ENCODE data around the gene CYSTM1.

CYSTM1 gene

GRCh38 chr5:140205216-140205615, 30.2 kb downstream of the CYSTM1 start:
- no peak for DNase-seq (ENCODE audit: low read depth in 3 of 3, low spot score in 1 of 3)

- DNase-seq (ENCODE audit: low read depth in 3 of 3, low spot score in 1 of 3) = no peak
Observed at GRCh38 chr5:140205952-140206351, 31.0 kb downstream of the CYSTM1 start.

DNA sequence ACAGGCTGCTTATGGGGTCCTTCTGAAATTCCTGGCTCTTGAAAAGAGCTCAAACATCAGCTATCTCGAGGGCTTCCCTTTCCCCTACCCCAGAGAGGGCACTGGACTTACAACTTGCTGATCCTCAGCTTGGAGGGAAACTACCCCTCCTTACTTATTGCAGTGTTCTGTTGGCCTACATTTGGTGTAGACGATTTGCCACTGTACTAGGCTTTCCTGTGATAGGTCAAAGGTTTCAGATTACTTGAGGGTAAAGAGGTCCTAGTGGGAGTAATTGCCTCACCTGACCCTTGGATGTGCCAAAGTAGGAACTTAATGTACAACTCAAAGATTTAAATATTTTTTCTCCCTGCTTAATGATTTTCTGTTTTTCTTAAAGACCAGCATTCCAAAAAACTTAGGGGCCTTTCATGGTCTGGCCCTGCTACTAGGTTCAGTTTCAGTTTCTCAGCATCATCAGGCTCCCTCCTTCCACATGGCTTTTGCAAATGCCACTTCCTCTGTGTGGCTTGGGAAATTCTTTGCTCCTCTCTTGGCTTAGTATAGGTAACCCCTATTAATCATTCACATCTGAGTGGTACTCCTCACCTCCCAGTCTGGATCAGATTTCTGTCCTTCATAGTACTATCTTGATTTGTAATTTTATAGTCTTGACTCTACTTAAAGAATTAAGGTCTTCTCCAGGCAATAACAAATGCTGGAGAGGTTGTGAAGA, 32.4 kb downstream of the CYSTM1 start:
- DNase-seq (ENCODE audit: low read depth in 3 of 3, low spot score in 1 of 3) = no peak

DNA sequence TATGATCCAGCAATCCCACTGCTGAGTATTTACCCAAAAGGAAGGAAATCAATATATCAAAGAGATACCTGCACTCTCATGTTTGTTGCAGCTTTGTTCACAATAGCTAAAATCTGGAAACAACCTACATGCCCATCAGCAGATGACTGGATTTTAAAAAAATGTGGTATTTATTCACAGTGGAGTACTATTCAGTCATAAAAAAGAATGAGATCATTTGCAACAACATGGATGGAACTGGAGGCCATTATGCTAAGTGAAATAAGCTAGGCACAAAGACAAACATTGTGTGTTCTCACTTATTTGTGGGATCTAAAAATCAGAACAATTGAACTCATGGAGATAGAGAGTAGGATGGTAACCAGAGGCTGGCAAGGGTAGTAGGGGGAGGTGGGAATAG, 33.1 kb downstream of the CYSTM1 start:
- DNase-seq (ENCODE audit: low read depth in 3 of 3, low spot score in 1 of 3) = no peak

GRCh38 chr5:140213370-140213983, 38.5 kb downstream of the CYSTM1 start:
- no peak for DNase-seq (ENCODE audit: low read depth in 3 of 3, low spot score in 1 of 3)

DNA sequence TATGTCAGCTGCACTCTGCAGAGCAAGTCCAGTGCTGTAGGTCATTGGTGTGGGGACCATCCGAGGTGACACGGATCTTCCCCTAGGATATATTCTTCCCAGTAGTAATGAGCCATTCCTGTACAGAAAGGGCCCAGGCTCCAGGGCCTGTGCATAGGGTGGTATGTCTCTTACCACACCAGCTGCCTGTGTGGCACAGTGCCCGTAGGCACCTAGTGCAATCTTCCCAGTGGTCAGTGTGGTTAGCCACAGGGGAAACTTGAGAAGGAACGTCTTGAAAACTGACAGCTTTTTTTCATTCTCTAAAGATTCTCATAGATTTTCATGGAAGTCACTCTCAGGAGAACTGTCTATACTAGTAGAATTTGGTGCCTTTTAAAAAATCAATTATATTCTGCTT, 39.8 kb downstream of the CYSTM1 start:
- no peak for DNase-seq (ENCODE audit: low read depth in 3 of 3, low spot score in 1 of 3)

DNA sequence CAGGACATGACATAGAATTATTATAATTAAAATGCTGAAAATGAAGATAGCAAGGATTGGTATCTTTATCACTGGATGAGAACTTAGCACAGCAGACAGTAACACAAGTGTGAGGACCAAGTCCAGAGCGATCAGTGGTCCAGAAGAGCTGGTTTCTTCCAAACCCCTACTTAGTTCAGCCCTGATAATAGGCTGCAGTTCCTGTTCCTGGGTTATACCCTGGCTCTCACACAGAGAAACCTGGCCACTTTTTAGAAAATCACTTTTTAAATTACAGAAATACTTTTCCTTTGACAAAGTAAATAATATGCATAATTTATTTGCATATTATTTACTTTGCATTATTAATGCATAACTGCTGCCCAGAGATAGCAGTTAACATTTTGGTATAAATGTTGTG, 40.3 kb downstream of the CYSTM1 start:
- DNase-seq (ENCODE audit: low read depth in 3 of 3, low spot score in 1 of 3) = no peak

- no peak for DNase-seq (ENCODE audit: low read depth in 3 of 3, low spot score in 1 of 3)
Observed at GRCh38 chr5:140216478-140217074, 41.6 kb downstream of the CYSTM1 start.

DNA sequence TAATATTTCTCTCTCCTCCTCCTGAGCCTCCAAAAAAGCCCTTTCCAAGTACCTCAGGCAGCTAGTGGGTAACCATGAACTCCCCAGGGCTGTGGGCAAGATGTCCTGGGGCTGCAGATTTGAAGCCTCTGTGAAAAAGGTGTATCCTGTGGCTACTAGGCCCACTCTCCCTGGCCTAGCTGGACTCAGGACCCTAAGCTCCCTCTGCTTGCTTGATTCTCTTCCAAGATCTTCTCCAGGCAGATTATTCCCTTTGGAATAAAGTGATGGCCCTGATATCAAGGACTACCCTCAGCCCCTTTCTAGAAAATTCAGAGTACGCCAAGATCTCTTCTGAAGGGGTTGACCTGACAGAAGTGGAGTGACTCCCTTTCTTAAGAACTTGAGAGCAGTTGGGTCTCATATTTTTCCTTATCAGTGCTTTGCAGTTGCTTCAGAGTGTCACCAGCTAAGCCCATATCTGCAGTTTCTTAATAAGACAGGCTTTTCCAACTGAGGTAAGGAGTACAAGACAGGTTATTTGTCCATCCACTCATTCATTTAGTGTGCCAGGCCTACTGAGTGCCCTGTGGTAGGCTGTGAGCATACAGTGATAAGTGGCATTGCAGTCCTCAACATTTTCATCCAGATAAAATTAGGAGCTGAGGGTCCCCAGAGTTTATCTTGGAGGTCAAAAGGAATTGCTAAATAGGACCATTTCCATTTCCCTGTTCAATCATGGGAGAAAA, 42.5 kb downstream of the CYSTM1 start:
- no peak for DNase-seq (ENCODE audit: low read depth in 3 of 3, low spot score in 1 of 3)

- DNase-seq (ENCODE audit: low read depth in 3 of 3, low spot score in 1 of 3) = no peak
Observed at GRCh38 chr5:140219068-140219991, 44.3 kb downstream of the CYSTM1 start.

DNA sequence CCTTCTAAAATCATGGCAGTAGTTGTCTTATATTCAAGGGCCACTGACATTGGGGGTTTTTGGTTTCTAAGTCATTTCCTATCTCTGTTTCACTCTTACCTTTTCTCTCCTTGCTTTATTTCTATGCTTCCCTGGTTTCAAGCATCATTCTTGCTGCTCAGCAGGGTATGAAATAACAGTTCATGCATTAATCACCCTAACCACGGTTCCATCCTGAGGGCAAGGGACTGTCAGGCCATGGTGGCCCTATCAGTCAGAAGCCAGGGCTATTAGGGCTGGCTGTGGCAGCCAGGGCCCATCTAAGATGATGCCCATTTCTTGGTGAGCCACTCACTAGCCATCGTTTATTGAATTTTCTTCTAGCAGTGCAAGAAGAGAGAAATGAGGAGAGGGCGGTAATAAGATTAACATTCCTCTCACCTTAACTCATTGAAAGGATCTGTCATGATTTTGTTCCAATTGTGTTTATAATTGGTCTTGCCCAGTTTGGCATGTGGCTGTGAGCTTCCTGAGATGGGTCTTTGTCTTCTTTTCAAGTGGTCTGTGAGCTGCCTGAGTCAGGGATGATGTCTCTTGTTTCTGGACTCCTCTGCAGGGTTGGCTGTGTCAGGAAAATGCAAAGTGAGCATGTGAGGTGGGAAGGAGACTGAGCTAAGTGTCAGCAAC, 45.2 kb downstream of the CYSTM1 start:
- DNase-seq (ENCODE audit: low read depth in 3 of 3, low spot score in 1 of 3) = no peak

- DNase-seq (ENCODE audit: low read depth in 3 of 3, low spot score in 1 of 3) = no peak
Observed at GRCh38 chr5:140220698-140221064, 45.7 kb downstream of the CYSTM1 start.

- no peak for DNase-seq (ENCODE audit: low read depth in 3 of 3, low spot score in 1 of 3)
Observed at GRCh38 chr5:140221697-140222223, 46.8 kb downstream of the CYSTM1 start.

GRCh38 chr5:140222416-140222815, 47.4 kb downstream of the CYSTM1 start:
- no peak for DNase-seq (ENCODE audit: low read depth in 3 of 3, low spot score in 1 of 3)

GRCh38 chr5:140223567-140223966, 48.6 kb downstream of the CYSTM1 start:
- no peak for DNase-seq (ENCODE audit: low read depth in 3 of 3, low spot score in 1 of 3)

DNA sequence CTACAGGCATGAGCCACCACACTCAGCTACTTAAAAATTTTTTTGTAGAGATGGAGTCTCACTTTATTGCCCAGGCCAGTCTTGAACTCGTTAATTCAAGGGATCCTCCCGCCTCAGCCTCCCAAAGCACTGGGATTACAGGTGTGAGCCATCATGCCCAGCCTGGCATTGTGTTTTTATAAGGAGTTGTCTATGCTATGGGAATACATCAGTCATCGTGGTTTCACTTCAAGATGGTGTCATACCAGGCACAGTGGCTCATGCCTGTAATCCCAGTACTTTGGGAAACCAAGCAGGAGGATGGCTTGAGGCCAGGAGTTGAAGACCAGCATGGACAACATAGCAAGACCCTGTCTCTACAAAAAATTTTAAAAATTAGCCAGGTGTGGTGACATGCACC, 49.7 kb downstream of the CYSTM1 start:
- DNase-seq (ENCODE audit: low read depth in 3 of 3, low spot score in 1 of 3) = no peak

GRCh38 chr5:140225396-140225795, 50.4 kb downstream of the CYSTM1 start:
- DNase-seq (ENCODE audit: low read depth in 3 of 3, low spot score in 1 of 3) = no peak

DNA sequence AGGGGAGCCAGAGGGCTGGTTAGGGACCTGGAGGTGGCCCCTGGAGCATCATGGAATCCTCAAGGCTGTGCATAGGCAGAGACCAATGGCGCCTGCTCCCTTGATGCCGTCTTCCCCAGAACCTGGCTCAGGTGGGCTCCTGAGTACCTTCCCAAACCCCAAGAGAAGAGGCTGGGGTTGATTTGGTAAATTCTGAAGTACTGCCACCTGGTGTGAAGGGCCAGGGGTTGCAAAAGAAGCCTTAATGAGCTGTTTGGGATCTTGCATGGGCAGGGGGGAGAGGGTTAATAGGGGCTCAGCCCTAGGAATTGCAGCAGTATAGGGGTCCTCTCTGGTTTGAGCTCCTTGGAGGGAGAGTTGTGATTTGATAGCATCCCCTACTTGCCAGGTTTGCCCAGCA, 52.1 kb downstream of the CYSTM1 start:
- no peak for DNase-seq (ENCODE audit: low read depth in 3 of 3, low spot score in 1 of 3)

DNA sequence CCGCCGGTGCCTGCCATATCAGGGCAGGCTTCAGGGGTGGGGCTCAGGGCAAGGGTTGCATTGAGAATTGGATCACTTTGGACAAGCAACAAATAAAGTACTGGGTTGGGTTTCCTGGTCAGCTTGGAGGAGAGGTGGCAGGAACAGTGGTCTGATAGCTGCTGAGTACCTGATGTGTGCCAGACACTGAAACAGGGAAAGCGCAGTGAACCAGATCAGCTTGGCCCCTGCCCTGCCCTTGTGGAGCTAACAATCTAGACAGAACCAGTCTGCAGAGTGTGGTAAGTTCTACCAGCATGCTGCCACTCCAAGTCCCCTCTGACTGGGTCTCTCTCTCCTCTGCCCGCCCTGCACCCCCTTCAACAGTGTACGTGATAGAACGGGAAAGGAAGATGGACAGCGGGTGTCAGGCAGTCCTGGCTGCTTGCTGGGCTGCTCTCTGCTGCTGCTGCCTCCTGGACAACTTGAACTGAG, 53.4 kb downstream of the CYSTM1 start:
- no peak for DNase-seq (ENCODE audit: low read depth in 3 of 3, low spot score in 1 of 3)

GRCh38 chr5:140230373-140230772, 55.4 kb downstream of the CYSTM1 start:
- DNase-seq (ENCODE audit: low read depth in 3 of 3, low spot score in 1 of 3) = no peak
